ENCODE data around the gene MRPL14.

GRCh38 chr6:44066394-44067172 is 60.7 kb downstream of the MRPL14 start:
- TF ChIP-seq POLR2AphosphoS5 (IDR thresholded peaks at IDR 0.05; ENCODE audit: borderline replicate concordance, low read depth, low read length): no peak
- no peak for TF ChIP-seq EZH2 (IDR thresholded peaks at IDR 0.05)
- no peak for TF ChIP-seq FOXP2 (optimal IDR thresholded peaks at IDR 0.05; ENCODE audit: control extremely low read depth, extremely low read length, insufficient read depth)
